GM12878 (cell line): ENCODE measurements around the gene ZFP82. TPM values are rescaled to one million over a fixed set of nuclear protein-coding genes. Genes with fewer than 3 reads are reported as not detected.

Source experiments
- EED ChIP-seq: sonication (generic); IDR thresholded peaks from 2 replicates; pipeline ENCODE4 v1.6.1; 2016; ENCODE audit warnings: antibody characterized with exemption, low read depth
- ESRRA ChIP-seq: IDR thresholded peaks from 2 replicates; pipeline ENCODE4 v1.6.1; 2012; ENCODE audit warnings: mild to moderate bottlenecking, low read length, improper control_type of control experiment
- IRF4 ChIP-seq: IDR thresholded peaks from 2 replicates; pipeline ENCODE4 v1.6.1; 2011; ENCODE audit warnings: low read depth, low read length
- MEF2A ChIP-seq: IDR thresholded peaks from 2 replicates; pipeline ENCODE4 v1.6.1; 2011; ENCODE audit warnings: low read depth, mild to moderate bottlenecking, low read length, moderate library complexity; ENCODE audit not compliant: insufficient read depth
- PAX5 ChIP-seq: IDR thresholded peaks from 2 replicates; pipeline ENCODE4 v1.6.1; 2011; ENCODE audit warnings: low read depth, low read length, borderline replicate concordance
- PAX8 ChIP-seq: fragments of 450-650 bp; IDR thresholded peaks from 2 replicates; pipeline ENCODE4 v1.6.1; 2017; ENCODE audit warnings: mild to moderate bottlenecking, moderate library complexity
- POLR2AphosphoS5 ChIP-seq: IDR thresholded peaks from 2 replicates; pipeline ENCODE4 v1.6.1; 2011; ENCODE audit warnings: mild to moderate bottlenecking, low read length, inconsistent platforms
- RAD21 ChIP-seq: IDR thresholded peaks from 2 replicates; pipeline ENCODE4 v1.6.1; 2011; ENCODE audit warnings: mild to moderate bottlenecking, low read depth, low read length, moderate library complexity; ENCODE audit not compliant: insufficient read depth
- RAD51 ChIP-seq: fragments of 450-650 bp; IDR thresholded peaks from 2 replicates; pipeline ENCODE4 v1.6.1; 2016; ENCODE audit warnings: moderate library complexity, mild to moderate bottlenecking, inconsistent platforms
- RCOR1 ChIP-seq: conservative IDR thresholded peaks from 2 replicates; pipeline ENCODE4 v1.6.1; 2012; ENCODE audit warnings: low read depth, low read length, improper control_type of control experiment
- RELA ChIP-seq: fragments of 450-650 bp; IDR thresholded peaks from 2 replicates; pipeline ENCODE4 v1.8.0; 2014; ENCODE audit warnings: borderline replicate concordance; ENCODE audit not compliant: partially characterized antibody
- STAT1 ChIP-seq: fragments of 450-650 bp; conservative IDR thresholded peaks from 2 replicates; pipeline ENCODE4 v1.6.1; 2014; ENCODE audit warnings: antibody characterized with exemption, mild to moderate bottlenecking
- TCF3 ChIP-seq: IDR thresholded peaks from 2 replicates; pipeline ENCODE4 v1.6.1; 2012; ENCODE audit warnings: low read depth, mild to moderate bottlenecking, low read length, borderline replicate concordance; ENCODE audit not compliant: insufficient read depth
- YBX1 ChIP-seq: fragments of 450-650 bp; IDR thresholded peaks from 2 replicates; pipeline ENCODE4 v1.6.1; 2016; ENCODE audit warnings: antibody characterized with exemption
- ZNF24 ChIP-seq: fragments of 450-650 bp; IDR thresholded peaks from 2 replicates; pipeline ENCODE4 v1.6.1; 2017; ENCODE audit warnings: antibody characterized with exemption, mild to moderate bottlenecking
- ZZZ3 ChIP-seq: IDR thresholded peaks from 2 replicates; pipeline ENCODE4 v1.6.1; 2011; ENCODE audit warnings: low read depth; ENCODE audit not compliant: control insufficient read depth, insufficient read length
- polyA plus RNA-seq, 11 experiments: library from polyadenylated mRNA; depleted of rRNA in 4 of 11; unstranded in 6 of 11; stranded (reverse) in 5 of 11; fragments of >200 nt; fragmentation: Nextera tagmentation in 4 of 11; fragmentation: Illumina TruSeq in 1 of 11; extraction: Ambion mirVana in 4 of 11; extraction: Trizol in 1 of 11; gene quantifications; 1 replicate in 1 of 11; 2 replicates in 10 of 11; pipeline versions ENCODE4 v1.2.1 to v1.2.3, GENCODE V29; 2011 to 2016; ENCODE audit warnings: inconsistent platforms in 2 of 11, missing spikeins in 2 of 11, low read depth in 1 of 11
- total RNA-seq, 4 experiments: library from RNA; depleted of rRNA in 3 of 4; stranded (reverse); fragments of >200 nt in 3 of 4; fragmentation: Illumina TruSeq in 1 of 4; extraction: Trizol in 1 of 4; gene quantifications; 2 replicates each; pipeline versions ENCODE4 v1.2.1 to v1.2.3, GENCODE V29; 2013 to 2021
- TF ChIP-seq, protein P1 (sequence below): fragments of 450-650 bp; IDR thresholded peaks from 2 replicates; pipeline ENCODE4 v1.6.1; 2017; ENCODE audit warnings: mild to moderate bottlenecking, moderate library complexity
- TF ChIP-seq, protein P2 (sequence below): IDR thresholded peaks from 2 replicates; pipeline ENCODE4 v1.6.1; 2012; ENCODE audit warnings: low read depth, low read length, improper control_type of control experiment
- TF ChIP-seq, protein P3 (sequence below), 3 experiments: IDR thresholded peaks in 2 of 3; conservative IDR thresholded peaks in 1 of 3; 2 replicates each; pipeline ENCODE4 v1.5.1; 2011; ENCODE audit warnings: low read depth in 3 of 3, low read length in 3 of 3, mild to moderate bottlenecking in 3 of 3, control low read depth in 2 of 3, moderate library complexity in 2 of 3, inconsistent platforms in 1 of 3, mixed read lengths in 1 of 3; ENCODE audit not compliant: control insufficient read depth in 2 of 3, insufficient read depth in 1 of 3; ENCODE audit errors: extremely low read depth in 1 of 3
- TF ChIP-seq, protein P4 (sequence below): fragments of 450-650 bp; IDR thresholded peaks from 2 replicates; pipeline ENCODE4 v1.6.1; 2017; ENCODE audit warnings: mild to moderate bottlenecking, low read depth, inconsistent platforms; ENCODE audit not compliant: poor library complexity, severe bottlenecking
- TF ChIP-seq, protein P5 (sequence below): fragments of 450-650 bp; IDR thresholded peaks from 2 replicates; pipeline ENCODE4 v1.6.1; 2016; ENCODE audit warnings: mild to moderate bottlenecking

The ZFP82 gene
- total and polyA plus RNA-seq, 10 of the 15 experiments (the other 5 are each of a cell fraction or from before 2014, with no cell fraction given) = 2.0 to 5.4 (median 2.3) TPM

DNA sequence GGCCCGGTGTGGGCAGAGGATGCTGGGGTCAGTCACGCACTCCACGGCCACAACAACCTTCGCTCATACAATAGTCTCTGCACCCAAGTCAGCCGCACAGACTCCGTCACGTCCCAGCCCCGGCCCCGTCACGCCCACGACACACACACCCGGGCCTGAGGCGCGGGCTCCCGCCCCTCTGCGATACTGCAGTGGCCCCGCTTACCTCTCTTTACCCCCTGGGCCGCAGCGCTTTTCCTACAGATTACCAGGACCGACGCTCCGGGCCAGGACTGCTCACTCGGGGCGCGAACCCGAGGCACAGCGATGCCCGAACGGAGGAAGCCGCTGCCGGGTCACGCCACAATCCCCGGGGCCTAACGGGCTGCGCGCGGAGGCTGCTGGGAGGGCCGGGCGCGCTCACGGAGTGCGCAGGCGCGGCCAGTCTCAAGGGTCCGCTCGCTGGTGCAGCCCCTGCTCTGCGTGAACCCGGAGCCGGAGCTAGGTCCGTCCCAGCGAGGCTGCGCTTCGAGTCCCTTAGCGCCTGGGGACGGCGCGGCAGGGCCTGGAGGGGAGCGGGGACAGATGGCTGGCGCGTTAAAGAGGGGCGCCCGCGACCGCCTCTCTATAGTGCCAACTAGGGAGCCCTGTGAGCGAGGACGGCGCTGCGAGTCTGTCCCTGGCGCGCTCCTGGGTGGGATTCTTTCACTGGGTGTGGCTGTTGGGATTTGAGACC, at the start of gene ZFP82 (continued):
- TF ChIP-seq, protein P1, sequence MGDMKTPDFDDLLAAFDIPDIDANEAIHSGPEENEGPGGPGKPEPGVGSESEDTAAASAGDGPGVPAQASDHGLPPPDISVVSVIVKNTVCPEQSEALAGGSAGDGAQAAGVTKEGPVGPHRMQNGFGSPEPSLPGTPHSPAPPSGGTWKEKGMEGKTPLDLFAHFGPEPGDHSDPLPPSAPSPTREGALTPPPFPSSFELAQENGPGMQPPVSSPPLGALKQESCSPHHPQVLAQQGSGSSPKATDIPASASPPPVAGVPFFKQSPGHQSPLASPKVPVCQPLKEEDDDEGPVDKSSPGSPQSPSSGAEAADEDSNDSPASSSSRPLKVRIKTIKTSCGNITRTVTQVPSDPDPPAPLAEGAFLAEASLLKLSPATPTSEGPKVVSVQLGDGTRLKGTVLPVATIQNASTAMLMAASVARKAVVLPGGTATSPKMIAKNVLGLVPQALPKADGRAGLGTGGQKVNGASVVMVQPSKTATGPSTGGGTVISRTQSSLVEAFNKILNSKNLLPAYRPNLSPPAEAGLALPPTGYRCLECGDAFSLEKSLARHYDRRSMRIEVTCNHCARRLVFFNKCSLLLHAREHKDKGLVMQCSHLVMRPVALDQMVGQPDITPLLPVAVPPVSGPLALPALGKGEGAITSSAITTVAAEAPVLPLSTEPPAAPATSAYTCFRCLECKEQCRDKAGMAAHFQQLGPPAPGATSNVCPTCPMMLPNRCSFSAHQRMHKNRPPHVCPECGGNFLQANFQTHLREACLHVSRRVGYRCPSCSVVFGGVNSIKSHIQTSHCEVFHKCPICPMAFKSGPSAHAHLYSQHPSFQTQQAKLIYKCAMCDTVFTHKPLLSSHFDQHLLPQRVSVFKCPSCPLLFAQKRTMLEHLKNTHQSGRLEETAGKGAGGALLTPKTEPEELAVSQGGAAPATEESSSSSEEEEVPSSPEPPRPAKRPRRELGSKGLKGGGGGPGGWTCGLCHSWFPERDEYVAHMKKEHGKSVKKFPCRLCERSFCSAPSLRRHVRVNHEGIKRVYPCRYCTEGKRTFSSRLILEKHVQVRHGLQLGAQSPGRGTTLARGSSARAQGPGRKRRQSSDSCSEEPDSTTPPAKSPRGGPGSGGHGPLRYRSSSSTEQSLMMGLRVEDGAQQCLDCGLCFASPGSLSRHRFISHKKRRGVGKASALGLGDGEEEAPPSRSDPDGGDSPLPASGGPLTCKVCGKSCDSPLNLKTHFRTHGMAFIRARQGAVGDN = peak; percentile 92
- TF ChIP-seq RCOR1 = 0 out of 2 replicates have a peak, but pooled peaks have one; percentile 52
- TF ChIP-seq TCF3 = no peak
- TF ChIP-seq, protein P2, sequence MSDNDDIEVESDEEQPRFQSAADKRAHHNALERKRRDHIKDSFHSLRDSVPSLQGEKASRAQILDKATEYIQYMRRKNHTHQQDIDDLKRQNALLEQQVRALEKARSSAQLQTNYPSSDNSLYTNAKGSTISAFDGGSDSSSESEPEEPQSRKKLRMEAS = peak; percentile 59; the same call in 1 of the 2 replicates
- no peak for TF ChIP-seq YBX1
- no peak for TF ChIP-seq RELA
- TF ChIP-seq POLR2AphosphoS5 = peak; percentile 69
- TF ChIP-seq, protein P3, sequence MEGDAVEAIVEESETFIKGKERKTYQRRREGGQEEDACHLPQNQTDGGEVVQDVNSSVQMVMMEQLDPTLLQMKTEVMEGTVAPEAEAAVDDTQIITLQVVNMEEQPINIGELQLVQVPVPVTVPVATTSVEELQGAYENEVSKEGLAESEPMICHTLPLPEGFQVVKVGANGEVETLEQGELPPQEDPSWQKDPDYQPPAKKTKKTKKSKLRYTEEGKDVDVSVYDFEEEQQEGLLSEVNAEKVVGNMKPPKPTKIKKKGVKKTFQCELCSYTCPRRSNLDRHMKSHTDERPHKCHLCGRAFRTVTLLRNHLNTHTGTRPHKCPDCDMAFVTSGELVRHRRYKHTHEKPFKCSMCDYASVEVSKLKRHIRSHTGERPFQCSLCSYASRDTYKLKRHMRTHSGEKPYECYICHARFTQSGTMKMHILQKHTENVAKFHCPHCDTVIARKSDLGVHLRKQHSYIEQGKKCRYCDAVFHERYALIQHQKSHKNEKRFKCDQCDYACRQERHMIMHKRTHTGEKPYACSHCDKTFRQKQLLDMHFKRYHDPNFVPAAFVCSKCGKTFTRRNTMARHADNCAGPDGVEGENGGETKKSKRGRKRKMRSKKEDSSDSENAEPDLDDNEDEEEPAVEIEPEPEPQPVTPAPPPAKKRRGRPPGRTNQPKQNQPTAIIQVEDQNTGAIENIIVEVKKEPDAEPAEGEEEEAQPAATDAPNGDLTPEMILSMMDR (IDR thresholded peaks at IDR 0.05 in 2 of 3, conservative IDR thresholded peaks at IDR 0.05 in 1 of 3; ENCODE audit: control insufficient read depth in 2 of 3, extremely low read depth in 1 of 3, insufficient read depth in 1 of 3, low read depth in 3 of 3, low read length in 3 of 3) = 0 out of 6 replicates have a peak, but pooled peaks of 1 of the 3 experiments have one; percentile 5
- no peak for TF ChIP-seq ZNF24
- TF ChIP-seq ZZZ3 = no peak
- TF ChIP-seq EED = no peak
- TF ChIP-seq, protein P4, sequence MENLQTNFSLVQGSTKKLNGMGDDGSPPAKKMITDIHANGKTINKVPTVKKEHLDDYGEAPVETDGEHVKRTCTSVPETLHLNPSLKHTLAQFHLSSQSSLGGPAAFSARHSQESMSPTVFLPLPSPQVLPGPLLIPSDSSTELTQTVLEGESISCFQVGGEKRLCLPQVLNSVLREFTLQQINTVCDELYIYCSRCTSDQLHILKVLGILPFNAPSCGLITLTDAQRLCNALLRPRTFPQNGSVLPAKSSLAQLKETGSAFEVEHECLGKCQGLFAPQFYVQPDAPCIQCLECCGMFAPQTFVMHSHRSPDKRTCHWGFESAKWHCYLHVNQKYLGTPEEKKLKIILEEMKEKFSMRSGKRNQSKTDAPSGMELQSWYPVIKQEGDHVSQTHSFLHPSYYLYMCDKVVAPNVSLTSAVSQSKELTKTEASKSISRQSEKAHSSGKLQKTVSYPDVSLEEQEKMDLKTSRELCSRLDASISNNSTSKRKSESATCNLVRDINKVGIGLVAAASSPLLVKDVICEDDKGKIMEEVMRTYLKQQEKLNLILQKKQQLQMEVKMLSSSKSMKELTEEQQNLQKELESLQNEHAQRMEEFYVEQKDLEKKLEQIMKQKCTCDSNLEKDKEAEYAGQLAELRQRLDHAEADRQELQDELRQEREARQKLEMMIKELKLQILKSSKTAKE = no peak
- no peak for TF ChIP-seq RAD51
- no peak for TF ChIP-seq IRF4
- no peak for TF ChIP-seq RAD21
- TF ChIP-seq PAX5 = no peak
- TF ChIP-seq ESRRA = no peak
- TF ChIP-seq, protein P5, sequence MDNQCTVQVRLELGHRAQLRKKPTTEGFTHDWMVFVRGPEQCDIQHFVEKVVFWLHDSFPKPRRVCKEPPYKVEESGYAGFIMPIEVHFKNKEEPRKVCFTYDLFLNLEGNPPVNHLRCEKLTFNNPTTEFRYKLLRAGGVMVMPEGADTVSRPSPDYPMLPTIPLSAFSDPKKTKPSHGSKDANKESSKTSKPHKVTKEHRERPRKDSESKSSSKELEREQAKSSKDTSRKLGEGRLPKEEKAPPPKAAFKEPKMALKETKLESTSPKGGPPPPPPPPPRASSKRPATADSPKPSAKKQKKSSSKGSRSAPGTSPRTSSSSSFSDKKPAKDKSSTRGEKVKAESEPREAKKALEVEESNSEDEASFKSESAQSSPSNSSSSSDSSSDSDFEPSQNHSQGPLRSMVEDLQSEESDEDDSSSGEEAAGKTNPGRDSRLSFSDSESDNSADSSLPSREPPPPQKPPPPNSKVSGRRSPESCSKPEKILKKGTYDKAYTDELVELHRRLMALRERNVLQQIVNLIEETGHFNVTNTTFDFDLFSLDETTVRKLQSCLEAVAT = no peak
- TF ChIP-seq PAX8 = no peak
- no peak for TF ChIP-seq STAT1
- TF ChIP-seq MEF2A = no peak
